GM18508 (cell line): ENCODE data around the gene MRGPRE.
"Not testable (repeated sequence)": the region's sequence is repeated elsewhere in the genome, so short reads cannot be mapped to it uniquely, and the experiment has no call there.

Source experiments
- ATAC-seq: cut with Tn5 transposase; IDR thresholded peaks from one replicate; pipeline ENCODE4 v1.9.1; 2021; ENCODE audit warnings: moderate number of reproducible peaks; ENCODE audit not compliant: insufficient read depth, unreplicated experiment

The MRGPRE gene

GRCh38 chr11:3231851-3232744 lies at the start of gene MRGPRE:
MRGPRE (minus strand) TSS chr11:3232417; CDS start chr11:3228799, 3,618 bp downstream.
- no peak for ATAC-seq

GRCh38 chr11:3281146-3281545 lies 48.9 kb upstream of the MRGPRE start:
- ATAC-seq = not testable (repeated sequence)

GRCh38 chr11:3280662-3281061 lies 48.4 kb upstream of the MRGPRE start:
- ATAC-seq = not testable (repeated sequence)

- ATAC-seq = not testable (repeated sequence)
These were observed 46.7 kb upstream of the MRGPRE start for GRCh38 chr11:3278922-3279321.

- not testable (repeated sequence) for ATAC-seq
These were observed 41.4 kb upstream of the MRGPRE start for GRCh38 chr11:3273629-3274028.

GRCh38 chr11:3262548-3262947 lies 30.3 kb upstream of the MRGPRE start:
- not testable (repeated sequence) for ATAC-seq

GRCh38 chr11:3261831-3262230 lies 29.6 kb upstream of the MRGPRE start:
- not testable (repeated sequence) for ATAC-seq

- not testable (repeated sequence) for ATAC-seq
These were observed 25.3 kb upstream of the MRGPRE start for GRCh38 chr11:3257509-3257908.

- not testable (repeated sequence) for ATAC-seq
These were observed 23.0 kb upstream of the MRGPRE start for GRCh38 chr11:3255241-3255640.

GRCh38 chr11:3254773-3255172 lies 22.6 kb upstream of the MRGPRE start:
- ATAC-seq = not testable (repeated sequence)

- no peak for ATAC-seq
These were observed 12.9 kb upstream of the MRGPRE start for GRCh38 chr11:3245071-3245470.

- ATAC-seq = no peak
These were observed 11.7 kb upstream of the MRGPRE start for GRCh38 chr11:3243880-3244279.

GRCh38 chr11:3237119-3237518 lies 4.9 kb upstream of the MRGPRE start:
- no peak for ATAC-seq

GRCh38 chr11:3234846-3235245 lies 2.6 kb upstream of the MRGPRE start:
- no peak for ATAC-seq

- no peak for ATAC-seq
These were observed 739 bp upstream of the MRGPRE start for GRCh38 chr11:3232956-3233355.

- ATAC-seq = no peak
These were observed 717 bp downstream of the MRGPRE start for GRCh38 chr11:3231550-3231850.

- no peak for ATAC-seq
These were observed 1.3 kb downstream of the MRGPRE start for GRCh38 chr11:3230636-3231549.

- no peak for ATAC-seq
These were observed 2.3 kb downstream of the MRGPRE start for GRCh38 chr11:3229673-3230630.

GRCh38 chr11:3228445-3228829 lies 3.8 kb downstream of the MRGPRE start:
- ATAC-seq = no peak
